ENCODE results near the gene GOLIM4.

DNA sequence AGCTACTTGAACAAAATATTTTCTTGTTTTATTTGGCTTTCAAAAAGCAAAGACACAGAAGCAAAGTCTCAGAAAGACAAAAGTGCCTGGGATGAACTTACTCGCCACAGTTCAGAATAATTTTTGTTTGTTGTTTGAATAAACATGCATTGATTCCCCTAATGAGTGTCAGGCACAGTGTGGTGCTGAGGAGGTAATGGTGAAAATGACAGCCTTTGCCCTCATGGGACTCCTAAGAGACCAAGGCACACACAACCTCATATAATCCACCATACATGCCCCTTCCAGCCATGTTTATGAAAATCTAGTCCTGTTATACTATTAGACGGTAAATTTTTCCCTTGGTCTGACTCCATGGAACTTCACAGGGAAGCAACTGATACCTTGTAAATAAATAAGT is 2.5 kb downstream of the GOLIM4 start:
- TF ChIP-seq, protein P1, sequence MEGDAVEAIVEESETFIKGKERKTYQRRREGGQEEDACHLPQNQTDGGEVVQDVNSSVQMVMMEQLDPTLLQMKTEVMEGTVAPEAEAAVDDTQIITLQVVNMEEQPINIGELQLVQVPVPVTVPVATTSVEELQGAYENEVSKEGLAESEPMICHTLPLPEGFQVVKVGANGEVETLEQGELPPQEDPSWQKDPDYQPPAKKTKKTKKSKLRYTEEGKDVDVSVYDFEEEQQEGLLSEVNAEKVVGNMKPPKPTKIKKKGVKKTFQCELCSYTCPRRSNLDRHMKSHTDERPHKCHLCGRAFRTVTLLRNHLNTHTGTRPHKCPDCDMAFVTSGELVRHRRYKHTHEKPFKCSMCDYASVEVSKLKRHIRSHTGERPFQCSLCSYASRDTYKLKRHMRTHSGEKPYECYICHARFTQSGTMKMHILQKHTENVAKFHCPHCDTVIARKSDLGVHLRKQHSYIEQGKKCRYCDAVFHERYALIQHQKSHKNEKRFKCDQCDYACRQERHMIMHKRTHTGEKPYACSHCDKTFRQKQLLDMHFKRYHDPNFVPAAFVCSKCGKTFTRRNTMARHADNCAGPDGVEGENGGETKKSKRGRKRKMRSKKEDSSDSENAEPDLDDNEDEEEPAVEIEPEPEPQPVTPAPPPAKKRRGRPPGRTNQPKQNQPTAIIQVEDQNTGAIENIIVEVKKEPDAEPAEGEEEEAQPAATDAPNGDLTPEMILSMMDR (IDR thresholded peaks at IDR 0.05) = no peak
- no peak for TF ChIP-seq POLR2A (IDR thresholded peaks at IDR 0.05)
